IMR-90 (cell line): Measurements from ENCODE around the gene UNC50. TPM values are rescaled to one million over a fixed set of nuclear protein-coding genes. Genes with fewer than 3 reads are reported as not detected.

Experiments
- ATAC-seq: fragments of 200-7000 bp; cut with Tn5 transposase; 2 replicates; pipeline ENCODE4 v1.9.1; 2020; ENCODE audit warnings: low read depth, mild to moderate bottlenecking, moderate library complexity
- BruUV-seq: library from RNA; stranded (reverse); fragments of 400-500 nt; replicated peaks from 2 replicates; lab custom pipeline; 2021; lab: Mats Ljungman, UMichigan
- CTCF ChIA-PET: fragments of 300-600 bp; formaldehyde crosslinking; extraction: SDS; loops from one replicate; lab custom pipeline; 2021; ENCODE audit warnings: antibody characterized with exemption; lab: Yijun Ruan, JAX
- POLR2A ChIA-PET: fragments of 300-600 bp; sonication (Branson Sonifier 250); formaldehyde crosslinking; loops from one replicate; lab custom pipeline; 2022; ENCODE audit warnings: antibody characterized with exemption; ENCODE audit not compliant: unreplicated experiment; lab: Charles Lee
- DNase-seq: peaks from one replicate; pipeline ENCODE4 v3.0.0; 2013
- H2AFZ ChIP-seq: replicated peaks from 2 replicates; pipeline ENCODE3; 2013; ENCODE audit warnings: low read length, mild to moderate bottlenecking; ENCODE audit not compliant: poor library complexity
- H2AK5ac ChIP-seq: 2 replicates; pipeline ENCODE4 v1.6.1; 2013; ENCODE audit warnings: low read depth, low read length, inconsistent platforms
- H2AK9ac ChIP-seq: replicated peaks from 2 replicates; pipeline ENCODE3; 2013; ENCODE audit warnings: mild to moderate bottlenecking, low read depth, low read length, moderate library complexity; ENCODE audit not compliant: poor library complexity
- H2BK120ac ChIP-seq: 2 replicates; pipeline ENCODE4 v1.6.1; 2013; ENCODE audit warnings: low read depth, low read length, inconsistent platforms
- H2BK15ac ChIP-seq: 3 replicates; pipeline ENCODE4 v1.6.1; 2013; ENCODE audit warnings: low read depth, low read length, inconsistent platforms
- H2BK20ac ChIP-seq: 2 replicates; pipeline ENCODE4 v1.6.1; 2013; ENCODE audit warnings: low read depth, mild to moderate bottlenecking, inconsistent platforms, low read length, moderate library complexity
- H2BK5ac ChIP-seq: 2 replicates; pipeline ENCODE4 v1.6.1; 2013; ENCODE audit warnings: mild to moderate bottlenecking, low read depth, low read length, inconsistent platforms; ENCODE audit not compliant: poor library complexity, severe bottlenecking
- H3K14ac ChIP-seq: replicated peaks from 2 replicates; pipeline ENCODE4 v1.6.1; 2013; ENCODE audit warnings: low read depth, low read length, inconsistent platforms
- H3K18ac ChIP-seq: 2 replicates; pipeline ENCODE4 v1.6.1; 2013; ENCODE audit warnings: low read depth, low read length, control low read depth
- H3K23ac ChIP-seq: 2 replicates; pipeline ENCODE4 v1.6.1; 2013; ENCODE audit warnings: low read depth, low read length, inconsistent platforms
- H3K27ac ChIP-seq: 2 replicates; pipeline ENCODE4 v1.5.1; 2013; ENCODE audit warnings: mild to moderate bottlenecking, control low read depth, low read length; ENCODE audit not compliant: insufficient read depth
- H3K27me3 ChIP-seq: 2 replicates; pipeline ENCODE4 v1.6.1; 2013; ENCODE audit warnings: low read length; ENCODE audit not compliant: control insufficient read depth, insufficient read depth
- H3K36me3 ChIP-seq: 2 replicates; pipeline ENCODE4 v1.6.1; 2013; ENCODE audit warnings: low read length, mixed read lengths; ENCODE audit not compliant: control insufficient read depth, insufficient read depth
- H3K4ac ChIP-seq: 2 replicates; pipeline ENCODE4 v1.6.1; 2013; ENCODE audit warnings: low read depth, low read length, inconsistent platforms
- H3K4me1 ChIP-seq: 2 replicates; pipeline ENCODE4 v1.6.1; 2013; ENCODE audit warnings: low read length, mixed read lengths; ENCODE audit not compliant: control insufficient read depth, insufficient read depth
- H3K4me2 ChIP-seq: 2 replicates; pipeline ENCODE4 v1.6.1; 2013; ENCODE audit warnings: low read depth, mild to moderate bottlenecking, control low read depth, low read length, moderate library complexity
- H3K4me3 ChIP-seq: 2 replicates; pipeline ENCODE4 v1.5.1; 2013; ENCODE audit warnings: low read depth, mild to moderate bottlenecking, control low read depth, low read length, moderate library complexity; ENCODE audit not compliant: insufficient read depth
- H3K56ac ChIP-seq: 2 replicates; pipeline ENCODE4 v1.6.1; 2013; ENCODE audit warnings: low read length, inconsistent platforms; ENCODE audit not compliant: insufficient read depth; ENCODE audit errors: extremely low read depth
- H3K79me1 ChIP-seq, 2 experiments: 2 replicates each; pipeline ENCODE4 v1.6.1; 2013; ENCODE audit warnings: low read length in 2 of 2, inconsistent platforms in 1 of 2, low read depth in 1 of 2
- H3K9ac ChIP-seq: 2 replicates; pipeline ENCODE4 v1.6.1; 2013; ENCODE audit warnings: low read depth, low read length, control low read depth
- H3K9me1 ChIP-seq: 2 replicates; pipeline ENCODE4 v1.6.1; 2013; ENCODE audit warnings: low read length, inconsistent platforms; ENCODE audit not compliant: insufficient read depth
- H3K9me3 ChIP-seq: 2 replicates; pipeline ENCODE4 v1.6.1; 2013; ENCODE audit warnings: low read length; ENCODE audit not compliant: control insufficient read depth, insufficient read depth
- H4K20me1 ChIP-seq: 2 replicates; pipeline ENCODE4 v1.6.1; 2013; ENCODE audit warnings: low read length, inconsistent platforms; ENCODE audit not compliant: insufficient read depth
- H4K5ac ChIP-seq: 2 replicates; pipeline ENCODE4 v1.6.1; 2013; ENCODE audit warnings: mild to moderate bottlenecking, low read depth, low read length, control low read depth
- H4K8ac ChIP-seq, 2 experiments: 2 replicates each; pipeline ENCODE4 v1.6.1; 2013; ENCODE audit warnings: low read depth in 2 of 2, low read length in 2 of 2, control low read depth in 1 of 2, inconsistent platforms in 1 of 2
- H4K91ac ChIP-seq: 2 replicates; pipeline ENCODE4 v1.6.1; 2013; ENCODE audit warnings: low read depth, low read length, inconsistent platforms; ENCODE audit not compliant: insufficient read depth
- CEBPB ChIP-seq: IDR thresholded peaks from 2 replicates; pipeline ENCODE4 v1.6.1; 2012; ENCODE audit warnings: low read depth, low read length, improper control_type of control experiment
- FOS ChIP-seq: fragments of 150-350 bp; IDR thresholded peaks from 2 replicates; pipeline ENCODE4 v1.6.1; 2016; ENCODE audit warnings: low read depth, low read length
- MAFK ChIP-seq: IDR thresholded peaks from 2 replicates; pipeline ENCODE4 v1.6.1; 2012; ENCODE audit warnings: low read depth, low read length, improper control_type of control experiment
- MAZ ChIP-seq: IDR thresholded peaks from 2 replicates; pipeline ENCODE4 v1.6.1; 2012; ENCODE audit warnings: low read depth, mild to moderate bottlenecking, low read length, improper control_type of control experiment, moderate library complexity, borderline replicate concordance
- MXI1 ChIP-seq: IDR thresholded peaks from 2 replicates; pipeline ENCODE4 v1.6.1; 2012; ENCODE audit warnings: low read depth, mild to moderate bottlenecking, low read length, moderate library complexity, borderline replicate concordance
- NFE2L2 ChIP-seq: fragments of 150-350 bp; IDR thresholded peaks from 2 replicates; pipeline ENCODE4 v1.6.1; 2016; ENCODE audit warnings: low read depth, mild to moderate bottlenecking, low read length
- RAD21 ChIP-seq: IDR thresholded peaks from 2 replicates; pipeline ENCODE4 v1.6.1; 2012; ENCODE audit warnings: low read length, improper control_type of control experiment
- RFX5 ChIP-seq: IDR thresholded peaks from 2 replicates; pipeline ENCODE4 v1.8.0; 2012; ENCODE audit warnings: low read depth, mild to moderate bottlenecking, low read length, moderate library complexity
- WGBS, 2 experiments: methylation state at CpG; one replicate each; pipeline versions ENCODE4 v1.1.5 to v1.1.7; 2013; ENCODE audit warnings: missing lambda C conversion rate in 2 of 2; ENCODE audit not compliant: insufficient read length in 1 of 2; ENCODE audit errors: extremely low coverage in 2 of 2; 5-methylcytosine and 5-hydroxymethylcytosine counted together
- dilution Hi-C: fragments of 300-500 bp; cut with HindIII; formaldehyde crosslinking; loops from one replicate; pipeline ENCODE4 v1.14.3; 2018; ENCODE audit warnings: low sequenced_read_pairs; ENCODE audit not compliant: unreplicated experiment
- in situ Hi-C: fragments of 300-500 bp; cut with MboI; formaldehyde crosslinking; loops from 3 replicates; pipeline ENCODE4 v1.14.3; 2019; ENCODE audit warnings: low sequenced_read_pairs, inconsistent platforms, mixed read lengths
- intact Hi-C: fragments of 100-400 bp; cut with micrococcal nuclease; formaldehyde crosslinking; loops from 2 replicates; pipeline ENCODE4 v1.10.0; 2022
- polyA plus RNA-seq, 3 experiments: library from polyadenylated mRNA; depleted of rRNA; stranded (reverse); fragments of >200 nt; gene quantifications; 2 replicates each; pipeline ENCODE4 v1.2.3, GENCODE V29; 2012; ENCODE audit warnings: low replicate concordance in 1 of 3
- total RNA-seq: library from RNA; depleted of rRNA; stranded (reverse); fragments of >200 nt; gene quantifications from 2 replicates; pipeline ENCODE4 v1.2.3, GENCODE V29; 2012
- TF ChIP-seq, protein P1 (sequence below): fragments of 150-350 bp; IDR thresholded peaks from 2 replicates; pipeline ENCODE4 v1.6.1; 2016; ENCODE audit warnings: low read depth, mild to moderate bottlenecking, low read length, moderate library complexity, borderline replicate concordance

UNC50 gene
- total and polyA plus RNA-seq, 2 of the 4 experiments (the other 2 are of a cell fraction), result 18.3 to 34.1 TPM

DNA sequence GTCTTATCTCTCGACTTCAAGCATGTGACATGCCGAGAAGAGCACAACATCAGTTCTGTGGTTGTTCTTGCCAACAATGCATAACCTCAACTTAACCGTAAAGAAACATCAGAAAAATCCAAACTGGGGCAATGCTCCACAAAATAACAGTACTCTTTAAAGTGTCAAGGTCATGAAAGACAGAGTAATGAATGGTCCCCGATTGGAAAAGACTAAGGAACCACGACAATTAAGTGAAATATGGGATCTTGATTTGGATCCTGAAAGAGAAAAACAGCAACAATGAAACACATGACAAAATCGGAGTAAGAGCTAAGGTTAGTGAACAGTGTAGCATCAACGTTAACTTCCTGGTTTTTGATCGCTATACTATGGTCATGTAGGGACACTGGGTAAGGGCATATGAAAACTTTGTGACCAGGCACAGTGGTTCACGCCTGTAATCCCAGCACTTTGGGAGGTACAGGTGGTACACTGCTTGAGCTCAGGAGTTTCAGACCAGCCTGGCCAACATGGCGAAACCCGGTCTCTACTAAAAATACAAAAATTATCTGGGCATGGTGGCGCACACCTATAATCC lies 55.2 kb downstream of the UNC50 start:
- Histone ChIP-seq H3K4me3 (no peak overlapping the region), H2AK9ac (no peak overlapping the region), H3K9me1 (no peaks in the 10 kb centered on the region), H2BK120ac (no peak overlapping the region), H4K20me1 (no peaks in the 10 kb centered on the region), H4K91ac (no peak overlapping the region), H3K79me1 (no peaks in the 10 kb centered on the region), H4K8ac (no peak overlapping the region), H2BK15ac (no peak overlapping the region), H3K14ac (no peak overlapping the region), H3K56ac (no peak overlapping the region), H3K36me3 (no peaks in the 10 kb centered on the region), H3K4ac (no peak overlapping the region), H3K4me1 (no peaks in the 10 kb centered on the region), H3K27ac (no peak overlapping the region), H3K9me3 (no peaks in the 10 kb centered on the region), H2BK5ac (no peak overlapping the region), H3K27me3 (peaks cover 4% of the 10 kb centered on the region; the same call in 1 of the 2 replicates), H2AFZ (no peak overlapping the region), H2AK5ac (no peak overlapping the region), H3K18ac (no peak overlapping the region), H2BK20ac (no peak overlapping the region), H3K23ac (no peak overlapping the region), H4K5ac (no peak overlapping the region), H3K4me2 (no peak overlapping the region), H3K9ac (no peak overlapping the region)
- CTCF ChIA-PET, result interaction anchor here (1.0 kb wide), 1 partner anchor 10 kb away, joined by 3 read pairs; no protein-coding TSS in a partner anchor
- intact Hi-C loops, result no loop called here
- ATAC-seq (no peak), DNase-seq (no peak)
- POLR2A ChIA-PET, result no interaction called here
- 50% methylated on average over 1 of the region's 12 CpGs; no CpG with 5 or more reads in 1 of the 2 experiments for WGBS, 2 experiments
- no TSS peak for BruUV-seq
- in situ Hi-C loops, result no loop called here
- dilution Hi-C loops, result no loop called here
- no peak for TF ChIP-seq FOS
- TF ChIP-seq RAD21, result no peak
- no peak for TF ChIP-seq RFX5
- TF ChIP-seq NFE2L2, result no peak
- TF ChIP-seq CEBPB, result no peak
- no peak for TF ChIP-seq MAZ
- TF ChIP-seq, protein P1, sequence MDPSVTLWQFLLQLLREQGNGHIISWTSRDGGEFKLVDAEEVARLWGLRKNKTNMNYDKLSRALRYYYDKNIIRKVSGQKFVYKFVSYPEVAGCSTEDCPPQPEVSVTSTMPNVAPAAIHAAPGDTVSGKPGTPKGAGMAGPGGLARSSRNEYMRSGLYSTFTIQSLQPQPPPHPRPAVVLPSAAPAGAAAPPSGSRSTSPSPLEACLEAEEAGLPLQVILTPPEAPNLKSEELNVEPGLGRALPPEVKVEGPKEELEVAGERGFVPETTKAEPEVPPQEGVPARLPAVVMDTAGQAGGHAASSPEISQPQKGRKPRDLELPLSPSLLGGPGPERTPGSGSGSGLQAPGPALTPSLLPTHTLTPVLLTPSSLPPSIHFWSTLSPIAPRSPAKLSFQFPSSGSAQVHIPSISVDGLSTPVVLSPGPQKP, result no peak
- TF ChIP-seq MAFK, result no peak
- TF ChIP-seq MXI1, result no peak
